ENCODE data around the gene MTM1.

The MTM1 gene

DNA sequence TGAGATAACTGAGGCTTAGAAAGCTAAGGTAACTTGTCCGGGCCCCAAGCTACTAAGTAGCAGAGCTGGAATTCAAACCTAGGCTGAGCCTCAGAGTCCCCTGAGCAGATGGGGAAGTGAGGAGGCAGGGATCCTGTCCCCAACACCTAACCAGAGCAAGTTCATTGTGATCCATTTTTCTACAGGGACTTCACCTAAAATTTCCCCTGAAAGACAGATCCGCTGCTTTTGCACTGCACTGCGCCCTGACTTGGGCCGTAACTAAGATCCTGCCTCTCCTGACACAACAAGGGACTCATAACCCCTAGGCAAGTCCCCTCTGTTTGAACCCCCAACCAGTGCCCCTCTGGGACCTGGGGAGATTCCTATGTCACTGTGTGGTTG, 25.6 kb upstream of the MTM1 start:
- TF ChIP-seq, protein P1, sequence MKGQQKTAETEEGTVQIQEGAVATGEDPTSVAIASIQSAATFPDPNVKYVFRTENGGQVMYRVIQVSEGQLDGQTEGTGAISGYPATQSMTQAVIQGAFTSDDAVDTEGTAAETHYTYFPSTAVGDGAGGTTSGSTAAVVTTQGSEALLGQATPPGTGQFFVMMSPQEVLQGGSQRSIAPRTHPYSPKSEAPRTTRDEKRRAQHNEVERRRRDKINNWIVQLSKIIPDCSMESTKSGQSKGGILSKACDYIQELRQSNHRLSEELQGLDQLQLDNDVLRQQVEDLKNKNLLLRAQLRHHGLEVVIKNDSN (IDR thresholded peaks at IDR 0.05): no peak
- TF ChIP-seq TAF1 (IDR thresholded peaks at IDR 0.05; ENCODE audit: low read depth) (no peak), TEAD4 (IDR thresholded peaks at IDR 0.05) (no peak), CREB1 (IDR thresholded peaks at IDR 0.05; ENCODE audit: low read depth) (no peak), EGR1 (IDR thresholded peaks at IDR 0.05) (no peak), EP300 (IDR thresholded peaks at IDR 0.05; ENCODE audit: borderline replicate concordance) (no peak), CEBPB (IDR thresholded peaks at IDR 0.05) (no peak), NFIC (IDR thresholded peaks at IDR 0.05) (no peak), REST (IDR thresholded peaks at IDR 0.05; ENCODE audit: low read depth) (no peak)
- TF ChIP-seq, protein P2, sequence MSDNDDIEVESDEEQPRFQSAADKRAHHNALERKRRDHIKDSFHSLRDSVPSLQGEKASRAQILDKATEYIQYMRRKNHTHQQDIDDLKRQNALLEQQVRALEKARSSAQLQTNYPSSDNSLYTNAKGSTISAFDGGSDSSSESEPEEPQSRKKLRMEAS (IDR thresholded peaks at IDR 0.05): no peak

DNA sequence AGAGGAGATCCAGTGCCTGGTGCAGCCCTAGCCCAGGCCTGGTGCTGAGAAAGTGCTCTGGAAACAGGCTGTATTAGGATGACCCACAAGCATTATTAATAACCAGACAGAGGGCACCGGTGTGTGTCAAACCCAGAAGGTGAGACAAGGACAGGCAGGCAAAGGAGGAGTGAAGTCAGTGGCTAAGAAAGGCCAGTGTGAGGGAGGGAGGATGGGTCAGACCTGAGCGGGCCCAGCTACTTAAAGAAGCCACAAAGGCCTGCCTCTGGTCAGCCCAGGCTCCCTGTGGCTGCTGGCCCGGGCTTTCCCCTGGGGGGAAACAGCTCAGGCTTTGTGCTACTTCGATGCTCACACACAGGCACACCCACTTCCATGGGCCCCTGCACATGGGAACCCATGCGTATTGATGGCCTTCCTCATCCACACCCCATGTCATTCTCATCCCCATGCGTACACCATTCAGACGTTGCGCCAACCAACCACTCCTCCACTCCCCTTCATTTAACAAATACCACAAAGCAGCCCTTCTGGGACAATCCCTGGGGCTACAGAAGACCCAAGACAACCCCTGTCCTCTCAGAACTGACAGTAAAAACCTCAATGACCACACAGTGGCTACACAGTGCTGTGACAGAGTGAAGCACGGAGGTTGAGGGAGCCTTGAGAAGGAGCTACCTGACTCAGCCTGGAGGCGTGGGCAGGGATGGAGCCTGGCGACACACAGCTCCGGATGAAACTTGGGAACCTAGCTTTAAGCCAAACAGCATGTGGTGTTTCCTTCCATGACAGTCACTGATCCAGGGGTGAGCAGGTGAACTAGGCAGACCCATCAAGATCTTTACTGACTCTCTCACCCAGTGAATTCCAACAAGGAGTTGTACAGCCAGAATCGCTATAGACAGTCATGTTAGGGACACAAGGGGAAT, 24.9 kb upstream of the MTM1 start:
- TF ChIP-seq, protein P2 (IDR thresholded peaks at IDR 0.05): no peak
- TF ChIP-seq CREB1 (IDR thresholded peaks at IDR 0.05; ENCODE audit: low read depth): no peak
- TF ChIP-seq ZBTB7A (IDR thresholded peaks at IDR 0.05; ENCODE audit: low read depth): no peak
- no peak for TF ChIP-seq EGR1 (IDR thresholded peaks at IDR 0.05)
- TF ChIP-seq EP300 (IDR thresholded peaks at IDR 0.05; ENCODE audit: borderline replicate concordance): no peak
- no peak for TF ChIP-seq REST (IDR thresholded peaks at IDR 0.05; ENCODE audit: low read depth)
- no peak for TF ChIP-seq YY1 (IDR thresholded peaks at IDR 0.05; ENCODE audit: low read depth)
- no peak for TF ChIP-seq FOXM1 (IDR thresholded peaks at IDR 0.05; ENCODE audit: borderline replicate concordance, low read depth)
- no peak for TF ChIP-seq TAF1 (IDR thresholded peaks at IDR 0.05; ENCODE audit: low read depth)
- no peak for TF ChIP-seq CEBPB (IDR thresholded peaks at IDR 0.05)
- no peak for TF ChIP-seq RAD21 (IDR thresholded peaks at IDR 0.05; ENCODE audit: low read depth)
- TF ChIP-seq TEAD4 (IDR thresholded peaks at IDR 0.05): no peak
- no peak for TF ChIP-seq TCF12 (IDR thresholded peaks at IDR 0.05; ENCODE audit: low read depth)
- TF ChIP-seq NFIC (IDR thresholded peaks at IDR 0.05): no peak
- TF ChIP-seq, protein P1 (IDR thresholded peaks at IDR 0.05): no peak

DNA sequence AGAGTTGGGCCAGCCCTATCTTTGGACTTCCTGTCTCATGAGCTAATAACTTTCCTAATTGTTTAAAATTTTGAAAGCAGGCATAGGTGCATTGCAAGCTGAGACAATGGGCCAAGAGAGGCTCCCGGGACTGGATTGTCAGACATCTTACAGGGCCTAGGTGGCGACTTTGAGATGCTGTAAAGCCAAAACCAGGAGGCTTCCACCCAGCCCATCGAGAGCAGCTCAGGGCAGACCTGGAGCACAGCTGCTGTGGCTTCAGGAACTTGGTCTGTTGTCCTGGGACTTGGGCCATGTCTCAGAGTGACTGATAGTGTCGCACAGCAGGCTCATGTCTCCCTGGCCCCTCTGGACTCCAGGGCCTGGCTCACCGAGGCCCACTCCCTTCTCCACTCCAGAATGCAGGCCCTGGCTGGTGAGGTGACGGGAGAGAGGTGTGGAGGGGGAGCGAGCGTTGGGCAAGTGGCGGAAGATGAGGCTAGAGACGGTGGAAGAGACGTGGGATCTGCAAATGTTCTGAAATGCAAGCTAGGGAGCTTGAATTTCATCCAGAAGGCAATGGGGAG, 24.1 kb upstream of the MTM1 start:
- TF ChIP-seq EP300 (IDR thresholded peaks at IDR 0.05; ENCODE audit: borderline replicate concordance) (no peak), RAD21 (IDR thresholded peaks at IDR 0.05; ENCODE audit: low read depth) (peak; percentile 13; the same call in 1 of the 2 replicates)

GRCh38 chrX:150544835-150545770, 23.3 kb upstream of the MTM1 start:
- TF ChIP-seq FOXM1 (IDR thresholded peaks at IDR 0.05; ENCODE audit: borderline replicate concordance, low read depth) (no peak), TEAD4 (IDR thresholded peaks at IDR 0.05) (no peak), CEBPB (IDR thresholded peaks at IDR 0.05) (no peak), NFIC (IDR thresholded peaks at IDR 0.05) (no peak), REST (IDR thresholded peaks at IDR 0.05; ENCODE audit: low read depth) (no peak), RAD21 (IDR thresholded peaks at IDR 0.05; ENCODE audit: low read depth) (no peak), EGR1 (IDR thresholded peaks at IDR 0.05) (no peak), TCF12 (IDR thresholded peaks at IDR 0.05; ENCODE audit: low read depth) (no peak), TAF1 (IDR thresholded peaks at IDR 0.05; ENCODE audit: low read depth) (no peak), ZBTB7A (IDR thresholded peaks at IDR 0.05; ENCODE audit: low read depth) (no peak)
- TF ChIP-seq, protein P2 (IDR thresholded peaks at IDR 0.05): no peak

Data from Ishikawa (cell line).